HCT116 (cell line): ENCODE measurements around the gene COX6B2.

Experiments used
- CBX3 ChIP-seq: IDR thresholded peaks from 2 replicates; pipeline ENCODE4 v1.6.1; 2012; ENCODE audit warnings: low read depth
- EZH2 ChIP-seq: fragments of 200-600 bp; sonication (generic); IDR thresholded peaks from 2 replicates; pipeline ENCODE4 v1.6.1; 2017; ENCODE audit warnings: antibody characterized with exemption, mixed run types
- FOSL1 ChIP-seq: IDR thresholded peaks from 2 replicates; pipeline ENCODE4 v1.6.1; 2012; ENCODE audit warnings: low read depth
- JUND ChIP-seq: IDR thresholded peaks from 2 replicates; pipeline ENCODE4 v1.6.1; 2012
- POLR2A ChIP-seq: IDR thresholded peaks from 2 replicates; pipeline ENCODE4 v1.7.0; 2011; ENCODE audit warnings: borderline replicate concordance; ENCODE audit not compliant: insufficient read depth, insufficient read length; ENCODE audit errors: extremely low read depth
- POLR2AphosphoS5 ChIP-seq: IDR thresholded peaks from 2 replicates; pipeline ENCODE4 v1.6.1; 2011; ENCODE audit warnings: mild to moderate bottlenecking, low read depth, low read length, moderate library complexity
- RAD21 ChIP-seq: IDR thresholded peaks from 2 replicates; pipeline ENCODE4 v1.6.1; 2012; ENCODE audit warnings: low read depth, mild to moderate bottlenecking
- YY1 ChIP-seq: IDR thresholded peaks from 2 replicates; pipeline ENCODE4 v1.6.1; 2011; ENCODE audit warnings: low read length, low read depth, moderate library complexity, mild to moderate bottlenecking; ENCODE audit not compliant: insufficient replicate concordance; ENCODE audit errors: extremely low read depth
- ZNF274 ChIP-seq: fragments of 200-500 bp; sonication (Bioruptor generic); IDR thresholded peaks from 2 replicates; pipeline ENCODE4 v1.6.1; 2014; ENCODE audit warnings: mild to moderate bottlenecking, low read depth, low read length, inconsistent platforms
- TF ChIP-seq, protein P1 (sequence below), 3 experiments: fragments of 200-600 bp in 1 of 3; sonication (generic) in 1 of 3; IDR thresholded peaks in 2 of 3; conservative IDR thresholded peaks in 1 of 3; 2 replicates each; pipeline ENCODE4 v1.5.1; 2012 to 2017; ENCODE audit warnings: low read depth in 2 of 3, low read length in 2 of 3, antibody characterized with exemption in 1 of 3, borderline replicate concordance in 1 of 3, control low read depth in 1 of 3, mild to moderate bottlenecking in 1 of 3, mixed read lengths in 1 of 3, mixed run types in 1 of 3, moderate library complexity in 1 of 3; ENCODE audit not compliant: insufficient read depth in 1 of 3
- TF ChIP-seq, protein P2 (sequence below): IDR thresholded peaks from 2 replicates; pipeline ENCODE4 v1.6.1; 2012
- TF ChIP-seq, protein P3 (sequence below): IDR thresholded peaks from 2 replicates; pipeline ENCODE4 v1.6.1; 2012; ENCODE audit warnings: low read depth

DNA sequence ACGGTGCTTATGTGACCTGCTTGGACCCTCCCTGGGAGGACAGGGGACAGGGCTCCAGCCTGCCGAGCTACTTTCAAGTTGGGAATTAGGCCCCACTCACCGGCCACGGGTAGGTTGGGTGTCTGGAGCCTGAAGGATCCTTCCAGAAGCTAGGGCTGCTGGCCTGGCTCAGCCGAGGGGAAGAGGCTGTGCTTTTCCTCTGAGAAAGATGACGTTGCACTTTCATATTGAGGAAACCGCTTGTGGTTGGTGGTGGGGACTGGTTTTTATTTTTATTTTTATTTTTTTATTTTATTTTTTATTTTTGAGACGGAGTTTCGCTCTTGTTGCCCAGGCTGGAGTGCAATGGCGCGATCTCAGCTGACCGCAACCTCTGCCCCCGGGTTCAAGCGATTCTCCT is 29.3 kb downstream of the COX6B2 start, which contains the start of gene TMEM150B:
- TF ChIP-seq, protein P1, sequence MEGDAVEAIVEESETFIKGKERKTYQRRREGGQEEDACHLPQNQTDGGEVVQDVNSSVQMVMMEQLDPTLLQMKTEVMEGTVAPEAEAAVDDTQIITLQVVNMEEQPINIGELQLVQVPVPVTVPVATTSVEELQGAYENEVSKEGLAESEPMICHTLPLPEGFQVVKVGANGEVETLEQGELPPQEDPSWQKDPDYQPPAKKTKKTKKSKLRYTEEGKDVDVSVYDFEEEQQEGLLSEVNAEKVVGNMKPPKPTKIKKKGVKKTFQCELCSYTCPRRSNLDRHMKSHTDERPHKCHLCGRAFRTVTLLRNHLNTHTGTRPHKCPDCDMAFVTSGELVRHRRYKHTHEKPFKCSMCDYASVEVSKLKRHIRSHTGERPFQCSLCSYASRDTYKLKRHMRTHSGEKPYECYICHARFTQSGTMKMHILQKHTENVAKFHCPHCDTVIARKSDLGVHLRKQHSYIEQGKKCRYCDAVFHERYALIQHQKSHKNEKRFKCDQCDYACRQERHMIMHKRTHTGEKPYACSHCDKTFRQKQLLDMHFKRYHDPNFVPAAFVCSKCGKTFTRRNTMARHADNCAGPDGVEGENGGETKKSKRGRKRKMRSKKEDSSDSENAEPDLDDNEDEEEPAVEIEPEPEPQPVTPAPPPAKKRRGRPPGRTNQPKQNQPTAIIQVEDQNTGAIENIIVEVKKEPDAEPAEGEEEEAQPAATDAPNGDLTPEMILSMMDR (IDR thresholded peaks at IDR 0.05 in 2 of 3, conservative IDR thresholded peaks at IDR 0.05 in 1 of 3; ENCODE audit: borderline replicate concordance in 1 of 3, insufficient read depth in 1 of 3, low read depth in 2 of 3, low read length in 2 of 3): no peak
- no peak for TF ChIP-seq YY1
- TF ChIP-seq, protein P2, sequence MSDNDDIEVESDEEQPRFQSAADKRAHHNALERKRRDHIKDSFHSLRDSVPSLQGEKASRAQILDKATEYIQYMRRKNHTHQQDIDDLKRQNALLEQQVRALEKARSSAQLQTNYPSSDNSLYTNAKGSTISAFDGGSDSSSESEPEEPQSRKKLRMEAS: no peak
- TF ChIP-seq POLR2A: no peak
- no peak for TF ChIP-seq ZNF274
- no peak for TF ChIP-seq JUND
- TF ChIP-seq RAD21: no peak
- TF ChIP-seq POLR2AphosphoS5: no peak
- no peak for TF ChIP-seq CBX3
- TF ChIP-seq, protein P3, sequence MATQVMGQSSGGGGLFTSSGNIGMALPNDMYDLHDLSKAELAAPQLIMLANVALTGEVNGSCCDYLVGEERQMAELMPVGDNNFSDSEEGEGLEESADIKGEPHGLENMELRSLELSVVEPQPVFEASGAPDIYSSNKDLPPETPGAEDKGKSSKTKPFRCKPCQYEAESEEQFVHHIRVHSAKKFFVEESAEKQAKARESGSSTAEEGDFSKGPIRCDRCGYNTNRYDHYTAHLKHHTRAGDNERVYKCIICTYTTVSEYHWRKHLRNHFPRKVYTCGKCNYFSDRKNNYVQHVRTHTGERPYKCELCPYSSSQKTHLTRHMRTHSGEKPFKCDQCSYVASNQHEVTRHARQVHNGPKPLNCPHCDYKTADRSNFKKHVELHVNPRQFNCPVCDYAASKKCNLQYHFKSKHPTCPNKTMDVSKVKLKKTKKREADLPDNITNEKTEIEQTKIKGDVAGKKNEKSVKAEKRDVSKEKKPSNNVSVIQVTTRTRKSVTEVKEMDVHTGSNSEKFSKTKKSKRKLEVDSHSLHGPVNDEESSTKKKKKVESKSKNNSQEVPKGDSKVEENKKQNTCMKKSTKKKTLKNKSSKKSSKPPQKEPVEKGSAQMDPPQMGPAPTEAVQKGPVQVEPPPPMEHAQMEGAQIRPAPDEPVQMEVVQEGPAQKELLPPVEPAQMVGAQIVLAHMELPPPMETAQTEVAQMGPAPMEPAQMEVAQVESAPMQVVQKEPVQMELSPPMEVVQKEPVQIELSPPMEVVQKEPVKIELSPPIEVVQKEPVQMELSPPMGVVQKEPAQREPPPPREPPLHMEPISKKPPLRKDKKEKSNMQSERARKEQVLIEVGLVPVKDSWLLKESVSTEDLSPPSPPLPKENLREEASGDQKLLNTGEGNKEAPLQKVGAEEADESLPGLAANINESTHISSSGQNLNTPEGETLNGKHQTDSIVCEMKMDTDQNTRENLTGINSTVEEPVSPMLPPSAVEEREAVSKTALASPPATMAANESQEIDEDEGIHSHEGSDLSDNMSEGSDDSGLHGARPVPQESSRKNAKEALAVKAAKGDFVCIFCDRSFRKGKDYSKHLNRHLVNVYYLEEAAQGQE: no peak
- TF ChIP-seq EZH2: no peak
- no peak for TF ChIP-seq FOSL1
